Measurements from ENCODE around the gene DUSP22.

The DUSP22 gene

DNA sequence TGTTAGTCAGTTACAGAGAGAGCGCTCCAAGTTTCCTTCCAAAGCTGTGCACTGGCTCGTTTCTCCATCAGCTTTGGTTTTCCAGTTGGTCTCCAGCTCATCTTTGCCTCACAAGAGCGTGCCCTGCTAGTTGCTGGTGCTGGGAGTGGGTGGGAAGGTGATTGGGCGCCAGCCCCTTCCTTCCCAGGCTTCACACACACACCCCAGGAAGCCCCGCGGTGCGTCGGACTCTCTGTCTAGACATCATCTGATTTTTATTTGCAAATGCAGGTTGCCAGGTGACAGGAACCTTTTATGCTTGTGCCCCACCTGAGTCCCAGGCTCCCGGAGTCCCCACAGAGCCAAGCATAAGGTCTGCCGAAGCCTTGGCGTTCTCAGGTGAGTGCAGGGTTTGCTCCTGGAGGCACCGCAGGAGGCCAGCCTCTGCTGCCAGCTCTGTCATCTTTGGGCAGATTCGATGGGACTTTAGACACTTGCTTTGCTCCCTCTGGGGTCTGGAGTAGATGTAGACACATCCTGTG is 106.3 kb downstream of the DUSP22 start:
- no peak for DNase-seq

DNA sequence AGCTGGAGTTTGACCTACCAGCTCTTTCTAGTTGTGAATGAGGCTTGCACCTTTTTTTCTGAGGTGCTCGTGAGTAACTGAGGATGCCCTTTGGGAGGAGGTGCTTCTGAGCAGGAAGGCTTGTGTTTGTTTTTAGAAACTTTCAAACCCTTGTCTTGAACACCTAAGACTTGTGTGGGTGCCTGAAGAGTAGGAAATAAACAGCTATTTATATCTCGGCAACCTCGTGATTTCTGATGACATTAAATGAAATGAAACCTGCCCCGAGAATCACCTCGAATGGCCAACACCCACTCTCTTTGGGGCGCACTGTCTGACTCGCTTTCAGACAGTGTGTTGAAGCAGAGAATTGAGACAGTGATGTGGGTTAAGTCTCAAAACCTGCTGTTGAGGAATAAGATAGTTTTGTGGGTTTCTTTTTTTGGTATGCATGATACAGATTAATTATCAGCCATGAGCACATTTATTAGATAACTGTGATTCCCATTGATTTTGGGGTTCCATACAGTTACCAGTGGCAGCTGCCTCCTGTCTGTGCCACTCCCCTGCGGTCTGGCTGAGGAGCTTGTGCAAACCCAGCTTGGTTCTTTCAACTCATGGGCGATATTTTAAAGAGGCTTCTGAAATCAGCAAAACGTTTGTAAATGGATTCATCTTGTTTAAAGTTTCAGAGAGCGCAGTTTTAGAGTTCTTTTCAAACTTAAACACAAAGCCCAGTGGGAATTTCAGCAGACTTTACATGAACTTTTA is 107.7 kb downstream of the DUSP22 start:
- no peak for DNase-seq

DNA sequence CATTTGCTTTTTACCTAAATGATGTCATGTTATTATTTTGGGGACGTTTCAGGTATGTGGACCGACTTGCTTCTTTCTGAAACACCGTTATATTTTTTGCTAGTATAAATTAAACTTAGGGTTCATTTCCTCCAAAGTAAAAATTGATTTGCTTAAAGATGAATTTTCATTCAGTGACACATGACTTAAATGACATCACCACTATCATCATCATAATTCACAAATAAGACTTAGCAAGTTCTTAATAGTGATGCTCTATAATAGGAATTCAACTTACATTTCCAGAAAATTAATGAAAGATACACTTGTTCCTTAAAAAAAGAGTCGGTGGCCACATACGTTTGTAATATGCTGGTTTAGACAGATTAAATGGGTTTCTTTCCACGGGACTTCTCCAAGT is 108.5 kb downstream of the DUSP22 start:
- DNase-seq: no peak
